Smooth muscle cell (in vitro differentiated cells): ENCODE measurements around the gene VASP. TPM values are rescaled to one million over a fixed set of nuclear protein-coding genes. Genes with fewer than 3 reads are reported as not detected.

Experiments
- DNase-seq: peaks from one replicate; lab custom pipeline; 2025; ENCODE audit not compliant: unreplicated experiment; lab: John Stamatoyannopoulos, UW
- H2AFZ ChIP-seq: fragments of 200-600 bp; sonication (generic); 2 replicates; pipeline ENCODE4 v1.6.0; 2016; ENCODE audit warnings: antibody characterized with exemption, low read depth, mild to moderate bottlenecking
- H3F3A ChIP-seq: fragments of 200-600 bp; sonication (generic); 2 replicates; pipeline ENCODE4 v1.6.0; 2017; ENCODE audit warnings: antibody characterized with exemption, low read depth
- H3K27ac ChIP-seq: fragments of 200-600 bp; sonication (generic); 2 replicates; pipeline ENCODE4 v1.5.1; 2016; ENCODE audit warnings: low read depth, mild to moderate bottlenecking
- H3K27me3 ChIP-seq: fragments of 200-600 bp; sonication (generic); 2 replicates; pipeline ENCODE4 v1.6.1; 2016; ENCODE audit warnings: low read depth, mild to moderate bottlenecking
- H3K36me3 ChIP-seq: fragments of 200-600 bp; sonication (generic); 2 replicates; pipeline ENCODE4 v1.5.1; 2016; ENCODE audit warnings: low read depth
- H3K4me1 ChIP-seq: fragments of 200-600 bp; sonication (generic); 2 replicates; pipeline ENCODE4 v1.5.1; 2016; ENCODE audit warnings: low read depth
- H3K4me2 ChIP-seq: fragments of 200-600 bp; sonication (generic); 2 replicates; pipeline ENCODE4 v1.6.0; 2016; ENCODE audit warnings: mild to moderate bottlenecking
- H3K4me3 ChIP-seq: fragments of 200-600 bp; sonication (generic); 2 replicates; pipeline ENCODE4 v1.5.1; 2016; ENCODE audit warnings: mild to moderate bottlenecking
- H3K79me2 ChIP-seq: fragments of 200-600 bp; sonication (generic); 2 replicates; pipeline ENCODE4 v1.6.0; 2016; ENCODE audit warnings: low read depth, mild to moderate bottlenecking
- H3K9ac ChIP-seq: fragments of 200-600 bp; sonication (generic); 2 replicates; pipeline ENCODE4 v1.6.0; 2016; ENCODE audit warnings: low read depth
- H3K9me3 ChIP-seq: fragments of 200-600 bp; sonication (generic); replicated peaks from 2 replicates; pipeline ENCODE4 v1.5.1; 2016; ENCODE audit warnings: low read depth
- H4K20me1 ChIP-seq: fragments of 200-600 bp; sonication (generic); 2 replicates; pipeline ENCODE4 v1.6.0; 2016; ENCODE audit warnings: low read depth
- CTCF ChIP-seq: fragments of 200-600 bp; sonication (generic); IDR thresholded peaks from 2 replicates; pipeline ENCODE4 v1.5.1; 2017; ENCODE audit warnings: borderline replicate concordance, mild to moderate bottlenecking, antibody characterized with exemption; ENCODE audit not compliant: insufficient read depth, poor library complexity, severe bottlenecking
- WGBS: methylation state at CpG from one replicate; pipeline ENCODE4 v1.1.7; 2016; ENCODE audit warnings: low lambda C conversion rate; 5-methylcytosine and 5-hydroxymethylcytosine counted together
- polyA plus RNA-seq: library from polyadenylated mRNA; unstranded; fragments of >200 nt; fragmentation: Nextera tagmentation; extraction: Ambion mirVana; gene quantifications from 2 replicates; pipeline ENCODE4 v1.2.1, GENCODE V29; 2016
- total RNA-seq: library from RNA; depleted of rRNA; stranded (reverse); fragments of >200 nt; gene quantifications from 2 replicates; pipeline ENCODE4 v1.2.3, GENCODE V29; 2014

VASP gene
- total and polyA plus RNA-seq, 2 experiments from 2014 or later: 73.6 to 75.8 TPM

GRCh38 chr19:45471111-45471930 is 36.0 kb upstream of the VASP start:
- H3K4me2 ChIP-seq: peak overlapping the region; percentile 99
- peaks cover 8% of the 10 kb centered on the region for H3K36me3 ChIP-seq
- peak overlapping the region; percentile 97 for H3K4me3 ChIP-seq
- WGBS: 93% methylated on average over 16 of the region's 16 CpGs
- no peaks in the 10 kb centered on the region for H3K27me3 ChIP-seq
- H3K9ac ChIP-seq: no peak overlapping the region
- peaks cover 53% of the 10 kb centered on the region for H4K20me1 ChIP-seq
- H2AFZ ChIP-seq: no peak overlapping the region
- peaks cover 6% of the 10 kb centered on the region for H3K4me1 ChIP-seq
- no peaks in the 10 kb centered on the region for H3K9me3 ChIP-seq
- DNase-seq: no peak
- H3F3A ChIP-seq: no peaks in the 10 kb centered on the region
- H3K79me2 ChIP-seq: peaks cover 5% of the 10 kb centered on the region
- no peak overlapping the region for H3K27ac ChIP-seq
- no peak for TF ChIP-seq CTCF

- H3K4me3 ChIP-seq: no peak overlapping the region
- peaks cover 53% of the 10 kb centered on the region for H4K20me1 ChIP-seq
- no peaks in the 10 kb centered on the region for H3K27me3 ChIP-seq
- peaks cover under 1% of the 10 kb centered on the region for H3F3A ChIP-seq
- peaks cover 8% of the 10 kb centered on the region for H3K36me3 ChIP-seq
- peaks cover 2% of the 10 kb centered on the region for H3K4me1 ChIP-seq
- peaks cover 5% of the 10 kb centered on the region for H3K79me2 ChIP-seq
- no peak for TF ChIP-seq CTCF
- H3K27ac ChIP-seq: no peak overlapping the region
- 87% methylated on average over 7 of the region's 7 CpGs for WGBS
- DNase-seq: no peak
- H3K4me2 ChIP-seq: no peak overlapping the region
- no peak overlapping the region for H2AFZ ChIP-seq
- H3K9me3 ChIP-seq: no peaks in the 10 kb centered on the region
- H3K9ac ChIP-seq: no peak overlapping the region
Measured at GRCh38 chr19:45471931-45472562, 35.2 kb upstream of the VASP start.

- DNase-seq: no peak
- no peaks in the 10 kb centered on the region for H3K27me3 ChIP-seq
- no peak overlapping the region for H3K4me2 ChIP-seq
- 71% methylated on average over 43 of the region's 44 CpGs for WGBS
- no peaks in the 10 kb centered on the region for H3K4me1 ChIP-seq
- H3K27ac ChIP-seq: no peak overlapping the region
- H4K20me1 ChIP-seq: peaks cover 53% of the 10 kb centered on the region
- no peak for TF ChIP-seq CTCF
- peaks cover 4% of the 10 kb centered on the region for H3F3A ChIP-seq
- peaks cover 5% of the 10 kb centered on the region for H3K79me2 ChIP-seq
- no peak overlapping the region for H2AFZ ChIP-seq
- no peak overlapping the region for H3K9ac ChIP-seq
- H3K4me3 ChIP-seq: no peak overlapping the region
- peaks cover 8% of the 10 kb centered on the region for H3K36me3 ChIP-seq
- H3K9me3 ChIP-seq: no peaks in the 10 kb centered on the region
Measured at GRCh38 chr19:45472563-45473366, 34.5 kb upstream of the VASP start.
